Endothelial cell (in vitro differentiated cells): ENCODE measurements around the gene ARHGEF26. TPM values are rescaled to one million over a fixed set of nuclear protein-coding genes. Genes with fewer than 3 reads are reported as not detected.

Experiments
- DNase-seq: peaks from one replicate; pipeline ENCODE4 v3.0.0; 2021; ENCODE audit warnings: low spot score
- H3K27ac Mint-ChIP-seq: one replicate; pipeline ENCODE4 v1.8.0; 2021; ENCODE audit warnings: mixed read lengths, inconsistent platforms; ENCODE audit not compliant: unreplicated experiment
- H3K27me3 Mint-ChIP-seq: one replicate; pipeline ENCODE4 v1.8.0; 2021; ENCODE audit warnings: mild to moderate bottlenecking, moderate library complexity, mixed read lengths, inconsistent platforms; ENCODE audit not compliant: unreplicated experiment
- H3K36me3 Mint-ChIP-seq: one replicate; pipeline ENCODE4 v1.8.0; 2021; ENCODE audit warnings: mild to moderate bottlenecking, low read depth, mixed read lengths, inconsistent platforms; ENCODE audit not compliant: unreplicated experiment
- H3K4me1 Mint-ChIP-seq: one replicate; pipeline ENCODE4 v1.8.0; 2021; ENCODE audit warnings: mild to moderate bottlenecking, mixed read lengths, inconsistent platforms; ENCODE audit not compliant: unreplicated experiment
- H3K4me3 Mint-ChIP-seq: one replicate; pipeline ENCODE4 v1.8.0; 2021; ENCODE audit warnings: mild to moderate bottlenecking, mixed read lengths, inconsistent platforms; ENCODE audit not compliant: unreplicated experiment
- H3K9me3 Mint-ChIP-seq: one replicate; pipeline ENCODE4 v1.8.0; 2021; ENCODE audit warnings: mixed read lengths, inconsistent platforms; ENCODE audit not compliant: unreplicated experiment
- total RNA-seq: library from RNA; stranded (reverse); fragmentation: NEBNext Ultra II Directional; extraction: Animal tissue kit (Norgen Biotek cat#: 25700); gene quantifications from one replicate; pipeline ENCODE4 v1.2.1, GENCODE V29; 2021; ENCODE audit not compliant: unreplicated experiment
- TF ChIP-seq, protein P1 (sequence below): fragments of 200-600 bp; sonication (generic); IDR thresholded peaks from one replicate; pipeline ENCODE4 v1.5.0; 2021; ENCODE audit warnings: antibody characterized with exemption; ENCODE audit not compliant: unreplicated experiment

The ARHGEF26 gene
- total RNA-seq, 1 donor from 2014 or later, result 22.9 TPM

DNA sequence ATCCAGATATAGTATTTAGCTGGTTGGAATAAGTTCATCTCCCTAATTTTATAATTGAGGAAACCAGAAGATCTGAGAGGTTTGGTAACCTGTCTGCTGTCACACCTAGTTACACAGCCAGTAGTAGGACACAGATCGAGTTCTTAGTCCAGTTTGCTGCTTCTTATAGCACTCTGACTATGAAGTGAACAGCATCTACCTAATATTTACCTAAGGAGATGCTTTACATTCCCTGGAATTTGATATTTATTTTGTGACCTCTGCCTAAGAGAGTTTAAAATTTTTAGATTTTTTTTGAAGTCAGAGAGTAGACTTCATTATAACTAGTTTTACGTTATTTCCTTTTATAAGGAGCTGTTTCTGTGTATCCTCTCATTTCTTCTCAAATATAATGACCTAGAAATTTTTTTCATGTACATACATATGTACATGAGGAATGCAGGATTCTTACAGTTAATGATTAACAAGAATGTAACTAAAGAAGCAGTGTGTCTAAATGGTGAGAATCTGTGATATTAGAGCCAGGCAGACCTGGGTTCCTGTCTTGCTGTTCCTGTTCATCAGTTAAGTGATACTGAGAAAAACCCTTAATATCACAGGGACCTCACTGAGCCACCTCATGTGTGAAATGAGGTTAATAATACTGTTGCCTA lies 4.3 kb downstream of the ARHGEF26 start:
- Mint-ChIP-seq H3K27ac (no peak overlapping the region), H3K36me3 (peaks cover 12% of the 10 kb centered on the region), H3K4me1 (peaks cover 23% of the 10 kb centered on the region), H3K27me3 (peaks cover 6% of the 10 kb centered on the region), H3K4me3 (no peak overlapping the region), H3K9me3 (no peaks in the 10 kb centered on the region)
- no peak for DNase-seq
- TF ChIP-seq, protein P1, sequence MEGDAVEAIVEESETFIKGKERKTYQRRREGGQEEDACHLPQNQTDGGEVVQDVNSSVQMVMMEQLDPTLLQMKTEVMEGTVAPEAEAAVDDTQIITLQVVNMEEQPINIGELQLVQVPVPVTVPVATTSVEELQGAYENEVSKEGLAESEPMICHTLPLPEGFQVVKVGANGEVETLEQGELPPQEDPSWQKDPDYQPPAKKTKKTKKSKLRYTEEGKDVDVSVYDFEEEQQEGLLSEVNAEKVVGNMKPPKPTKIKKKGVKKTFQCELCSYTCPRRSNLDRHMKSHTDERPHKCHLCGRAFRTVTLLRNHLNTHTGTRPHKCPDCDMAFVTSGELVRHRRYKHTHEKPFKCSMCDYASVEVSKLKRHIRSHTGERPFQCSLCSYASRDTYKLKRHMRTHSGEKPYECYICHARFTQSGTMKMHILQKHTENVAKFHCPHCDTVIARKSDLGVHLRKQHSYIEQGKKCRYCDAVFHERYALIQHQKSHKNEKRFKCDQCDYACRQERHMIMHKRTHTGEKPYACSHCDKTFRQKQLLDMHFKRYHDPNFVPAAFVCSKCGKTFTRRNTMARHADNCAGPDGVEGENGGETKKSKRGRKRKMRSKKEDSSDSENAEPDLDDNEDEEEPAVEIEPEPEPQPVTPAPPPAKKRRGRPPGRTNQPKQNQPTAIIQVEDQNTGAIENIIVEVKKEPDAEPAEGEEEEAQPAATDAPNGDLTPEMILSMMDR, result no peak

DNA sequence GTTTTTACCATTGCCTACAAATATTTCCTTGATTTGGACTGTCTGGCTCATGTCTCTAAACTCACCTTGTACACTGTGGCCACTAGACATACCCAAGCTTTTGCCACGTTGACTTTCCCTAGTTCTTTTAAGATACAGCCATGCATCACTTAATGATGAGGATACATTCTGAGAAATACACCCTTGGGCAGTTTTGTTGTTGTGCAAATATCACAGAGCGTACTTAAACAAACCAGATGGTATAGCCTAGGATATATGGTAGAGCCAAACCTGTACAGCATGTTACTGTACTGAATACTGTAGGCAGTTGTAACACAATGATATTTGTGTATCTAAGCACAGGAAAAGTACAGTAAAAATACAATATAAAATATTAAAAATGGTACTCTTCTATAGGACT lies 5.5 kb downstream of the ARHGEF26 start:
- Mint-ChIP-seq H3K27me3 (peaks cover 5% of the 10 kb centered on the region), H3K4me1 (peaks cover 20% of the 10 kb centered on the region), H3K36me3 (peaks cover 18% of the 10 kb centered on the region), H3K9me3 (no peaks in the 10 kb centered on the region), H3K4me3 (no peak overlapping the region), H3K27ac (no peak overlapping the region)
- DNase-seq, result no peak
- TF ChIP-seq, protein P1, result no peak

DNA sequence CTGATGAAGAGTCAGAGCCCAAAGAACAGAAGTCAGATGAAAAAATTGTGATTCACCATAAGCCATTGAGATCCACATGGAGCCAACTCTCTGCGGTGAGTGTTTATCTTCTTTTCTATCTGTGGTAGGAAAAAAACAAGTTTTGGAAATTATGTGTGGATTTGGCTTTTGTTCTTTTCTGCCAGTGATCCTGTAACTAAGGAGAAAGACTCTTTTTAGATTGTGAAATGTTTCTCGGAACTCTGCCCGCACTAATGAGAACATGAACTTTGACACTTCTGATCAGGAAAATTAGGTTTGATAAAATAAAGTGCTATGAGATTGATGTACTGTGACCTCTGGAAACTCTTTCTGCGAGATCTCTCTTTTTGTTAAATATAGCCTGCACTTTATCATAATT lies 8.4 kb downstream of the ARHGEF26 start:
- no peak overlapping the region for H3K4me3 Mint-ChIP-seq
- peaks cover 18% of the 10 kb centered on the region for H3K36me3 Mint-ChIP-seq
- peaks cover 14% of the 10 kb centered on the region for H3K4me1 Mint-ChIP-seq
- no peak for DNase-seq
- H3K27me3 Mint-ChIP-seq, result peaks cover under 1% of the 10 kb centered on the region
- no peak overlapping the region for H3K27ac Mint-ChIP-seq
- TF ChIP-seq, protein P1, result no peak
- H3K9me3 Mint-ChIP-seq, result no peaks in the 10 kb centered on the region

DNA sequence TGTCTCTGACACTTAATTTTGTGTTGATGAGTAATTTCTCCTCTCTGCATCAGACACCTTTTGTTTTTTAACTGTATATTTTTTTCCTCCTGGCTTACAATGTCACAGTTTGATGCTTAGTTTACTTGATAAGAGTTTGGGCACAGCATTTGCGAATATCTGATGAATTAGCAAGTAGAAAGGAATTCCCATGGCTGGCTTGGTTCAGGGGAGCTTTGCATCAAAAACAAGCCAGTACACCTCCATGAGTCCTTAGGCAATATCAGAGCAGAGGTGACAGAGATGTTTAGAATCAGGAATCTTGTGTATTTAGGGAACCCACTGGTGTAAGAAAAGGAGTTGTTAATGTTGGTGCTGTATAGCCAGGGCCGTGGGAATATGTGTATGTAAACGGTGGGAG lies 9.3 kb downstream of the ARHGEF26 start:
- no peak overlapping the region for H3K4me3 Mint-ChIP-seq
- H3K27ac Mint-ChIP-seq, result no peak overlapping the region
- peaks cover 10% of the 10 kb centered on the region for H3K4me1 Mint-ChIP-seq
- H3K27me3 Mint-ChIP-seq, result no peaks in the 10 kb centered on the region
- no peaks in the 10 kb centered on the region for H3K9me3 Mint-ChIP-seq
- DNase-seq, result no peak
- H3K36me3 Mint-ChIP-seq, result peaks cover 18% of the 10 kb centered on the region
- TF ChIP-seq, protein P1, result no peak

DNA sequence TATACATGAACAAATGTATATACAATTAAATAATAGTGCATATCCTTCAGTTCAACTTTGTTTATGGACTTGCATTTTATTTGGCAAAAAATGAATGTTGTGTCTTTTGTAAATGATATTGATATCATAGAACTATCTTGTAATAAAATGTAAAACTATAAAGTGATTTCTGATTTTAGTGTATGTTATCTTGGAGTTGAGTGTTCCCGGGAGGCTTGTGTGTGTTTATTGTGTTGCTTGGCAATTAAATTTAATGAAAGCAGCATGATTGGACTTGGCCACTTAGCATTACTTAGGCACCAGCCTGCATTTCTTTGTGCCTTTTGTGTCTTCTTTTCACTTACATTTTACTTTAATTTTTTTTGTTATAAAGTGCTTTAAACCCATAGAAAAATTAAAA lies 10.6 kb downstream of the ARHGEF26 start:
- Mint-ChIP-seq H3K27me3 (no peaks in the 10 kb centered on the region), H3K9me3 (no peaks in the 10 kb centered on the region)

More for the DNA sequence above, 10.6 kb downstream of the ARHGEF26 start:
- H3K4me1 Mint-ChIP-seq, result peaks cover 4% of the 10 kb centered on the region
- TF ChIP-seq, protein P1, result no peak
- no peak for DNase-seq
- H3K4me3 Mint-ChIP-seq, result no peak overlapping the region
- peaks cover 18% of the 10 kb centered on the region for H3K36me3 Mint-ChIP-seq
- H3K27ac Mint-ChIP-seq, result no peak overlapping the region
